Measurements from ENCODE around the gene MED1. TPM values are rescaled to one million over a fixed set of nuclear protein-coding genes. Genes with fewer than 3 reads are reported as not detected.

MED1 gene
- total and polyA plus RNA-seq, 2 donors (not counting 1 experiment from before 2014, with no cell fraction given) = 28.4 to 32.3 TPM

GRCh38 chr17:39455919-39456318, 4.9 kb upstream of the MED1 start:
- DNase-seq (ENCODE audit: low read depth in 2 of 2) = no peak
- H3K27me3 ChIP-seq (ENCODE audit: control insufficient read depth, insufficient read depth, low read length) = no peaks in the 10 kb centered on the region
- no peaks in the 10 kb centered on the region for H3K4me1 ChIP-seq (ENCODE audit: control insufficient read depth, extremely low read depth, insufficient read depth, low read length)
- no peak overlapping the region for H3K9ac ChIP-seq (ENCODE audit: insufficient read depth, low read length)
- no peak overlapping the region for H3K4me2 ChIP-seq (ENCODE audit: extremely low read depth, insufficient read depth, low read length)
- no peak overlapping the region for H3K27ac ChIP-seq (ENCODE audit: insufficient read depth, low read length)
- H2AFZ ChIP-seq (ENCODE audit: low read length) = no peak overlapping the region
- H3K79me2 ChIP-seq (ENCODE audit: control insufficient read depth, insufficient read depth, low read length) = peaks cover under 1% of the 10 kb centered on the region
- no peak for TF ChIP-seq EZH2 (IDR thresholded peaks at IDR 0.05; ENCODE audit: low read length, missing control alignments)
- no peaks in the 10 kb centered on the region for H3K9me3 ChIP-seq (ENCODE audit: control insufficient read depth, insufficient read depth, low read depth, low read length)
- no peaks in the 10 kb centered on the region for H4K20me1 ChIP-seq (ENCODE audit: control insufficient read depth, extremely low read depth, insufficient read depth, low read length)
- no peak overlapping the region for H3K4me3 ChIP-seq (replicated peaks in 1 of 4; ENCODE audit: control extremely low read depth in 1 of 4, insufficient read depth in 1 of 4, low read depth in 3 of 4, low read length in 4 of 4)
- H3K36me3 ChIP-seq (ENCODE audit: control insufficient read depth, insufficient read depth, low read length) = no peaks in the 10 kb centered on the region

GRCh38 chr17:39450051-39450450, 1.0 kb downstream of the MED1 start:
- H3K79me2 ChIP-seq (ENCODE audit: control insufficient read depth, insufficient read depth, low read length) = peaks cover 33% of the 10 kb centered on the region
- no peak for DNase-seq (ENCODE audit: low read depth in 2 of 2)
- H3K9me3 ChIP-seq (ENCODE audit: control insufficient read depth, insufficient read depth, low read depth, low read length) = no peaks in the 10 kb centered on the region
- H3K9ac ChIP-seq (ENCODE audit: insufficient read depth, low read length) = no peak overlapping the region
- TF ChIP-seq EZH2 (IDR thresholded peaks at IDR 0.05; ENCODE audit: low read length, missing control alignments) = no peak
- no peak for TF ChIP-seq CTCF (conservative IDR thresholded peaks at IDR 0.05 in 1 of 2, IDR thresholded peaks at IDR 0.05 in 1 of 2; ENCODE audit: low read depth in 1 of 2, low read length in 2 of 2)
- no peaks in the 10 kb centered on the region for H3K4me1 ChIP-seq (ENCODE audit: control insufficient read depth, extremely low read depth, insufficient read depth, low read length)
- H3K27ac ChIP-seq (ENCODE audit: insufficient read depth, low read length) = peak overlapping the region; percentile 22
- H4K20me1 ChIP-seq (ENCODE audit: control insufficient read depth, extremely low read depth, insufficient read depth, low read length) = no peaks in the 10 kb centered on the region
- H3K4me2 ChIP-seq (ENCODE audit: extremely low read depth, insufficient read depth, low read length) = peak overlapping the region; percentile 85
- H3K27me3 ChIP-seq (ENCODE audit: control insufficient read depth, insufficient read depth, low read length) = no peaks in the 10 kb centered on the region
- H3K4me3 ChIP-seq (replicated peaks in 1 of 4; ENCODE audit: control extremely low read depth in 1 of 4, insufficient read depth in 1 of 4, low read depth in 3 of 4, low read length in 4 of 4) = peak overlapping the region; percentile 63 to 99 (median 76)
- H2AFZ ChIP-seq (ENCODE audit: low read length) = no peak overlapping the region
- peaks cover 2% of the 10 kb centered on the region for H3K36me3 ChIP-seq (ENCODE audit: control insufficient read depth, insufficient read depth, low read length)

GRCh38 chr17:39447561-39447960, 3.5 kb downstream of the MED1 start:
- Histone ChIP-seq H3K27ac (ENCODE audit: insufficient read depth, low read length) (no peak overlapping the region), H3K36me3 (ENCODE audit: control insufficient read depth, insufficient read depth, low read length) (peaks cover 4% of the 10 kb centered on the region), H3K9ac (ENCODE audit: insufficient read depth, low read length) (no peak overlapping the region), H3K4me2 (ENCODE audit: extremely low read depth, insufficient read depth, low read length) (no peak overlapping the region), H2AFZ (ENCODE audit: low read length) (no peak overlapping the region), H3K4me3 (replicated peaks in 1 of 4; ENCODE audit: control extremely low read depth in 1 of 4, insufficient read depth in 1 of 4, low read depth in 3 of 4, low read length in 4 of 4) (no peak overlapping the region), H3K79me2 (ENCODE audit: control insufficient read depth, insufficient read depth, low read length) (peaks cover 33% of the 10 kb centered on the region), H3K4me1 (ENCODE audit: control insufficient read depth, extremely low read depth, insufficient read depth, low read length) (no peaks in the 10 kb centered on the region), H3K27me3 (ENCODE audit: control insufficient read depth, insufficient read depth, low read length) (no peaks in the 10 kb centered on the region), H4K20me1 (ENCODE audit: control insufficient read depth, extremely low read depth, insufficient read depth, low read length) (no peaks in the 10 kb centered on the region), H3K9me3 (ENCODE audit: control insufficient read depth, insufficient read depth, low read depth, low read length) (no peaks in the 10 kb centered on the region)
- TF ChIP-seq CTCF (conservative IDR thresholded peaks at IDR 0.05 in 1 of 2, IDR thresholded peaks at IDR 0.05 in 1 of 2; ENCODE audit: low read depth in 1 of 2, low read length in 2 of 2) = no peak
- TF ChIP-seq EZH2 (IDR thresholded peaks at IDR 0.05; ENCODE audit: low read length, missing control alignments) = no peak
- no peak for DNase-seq (ENCODE audit: low read depth in 2 of 2)

Measured in fibroblast of lung (primary cell).